DMS 273 treated with DMSO at 0.1 percent for 48 hours (cell line): ENCODE data around the gene CAMKK1.

Source experiments
- DNase-seq: peaks from one replicate; lab custom pipeline; 2025; lab: John Stamatoyannopoulos, UW

The CAMKK1 gene

GRCh38 chr17:3893003-3893719, at the start of gene CAMKK1:
Gene CAMKK1 (minus strand): TSS chr17:3893053. CDS start chr17:3885687, 7,366 bp downstream.
- peak; percentile 66 for DNase-seq

GRCh38 chr17:3940965-3941698, 48.3 kb upstream of the CAMKK1 start:
- no peak for DNase-seq

- DNase-seq: no peak
These were observed 44.5 kb upstream of the CAMKK1 start for GRCh38 chr17:3937359-3937758.

GRCh38 chr17:3935825-3936355, 43.0 kb upstream of the CAMKK1 start:
- no peak for DNase-seq

GRCh38 chr17:3935140-3935542, 42.3 kb upstream of the CAMKK1 start:
- peak; percentile 28 for DNase-seq

GRCh38 chr17:3929764-3930163, 36.9 kb upstream of the CAMKK1 start:
- no peak for DNase-seq

GRCh38 chr17:3929181-3929580, 36.3 kb upstream of the CAMKK1 start:
- no peak for DNase-seq

- DNase-seq: no peak
These were observed 35.6 kb upstream of the CAMKK1 start for GRCh38 chr17:3928406-3928805.

GRCh38 chr17:3927628-3928340, 34.9 kb upstream of the CAMKK1 start:
- no peak for DNase-seq

GRCh38 chr17:3926860-3927627, 34.2 kb upstream of the CAMKK1 start:
- no peak for DNase-seq

- no peak for DNase-seq
These were observed 33.0 kb upstream of the CAMKK1 start for GRCh38 chr17:3925684-3926485.

GRCh38 chr17:3924512-3925350, 31.9 kb upstream of the CAMKK1 start:
- no peak for DNase-seq

GRCh38 chr17:3923466-3924190, 30.8 kb upstream of the CAMKK1 start:
- no peak for DNase-seq

- no peak for DNase-seq
These were observed 29.9 kb upstream of the CAMKK1 start for GRCh38 chr17:3922765-3923164.

GRCh38 chr17:3921502-3922319, 28.9 kb upstream of the CAMKK1 start:
- DNase-seq: no peak

- DNase-seq: no peak
These were observed 28.2 kb upstream of the CAMKK1 start for GRCh38 chr17:3921006-3921405.

GRCh38 chr17:3919123-3919624, 26.3 kb upstream of the CAMKK1 start:
- no peak for DNase-seq
